Heart right ventricle (tissue), 16 donors: ENCODE results near the gene ZFP69B. TPM values are rescaled to one million over a fixed set of nuclear protein-coding genes. Genes with fewer than 3 reads are reported as not detected.
A peak's percentile ranks its signal among the peaks of the same experiment; 100 is the strongest.

Experiments
- ATAC-seq, 8 donors: fragments of 200-7000 bp; cut with Tn5 transposase; one replicate each; pipeline ENCODE4 v1.9.1; 2020; ENCODE audit warnings: mild to moderate bottlenecking in 8 of 8, moderate library complexity in 8 of 8, moderate number of reproducible peaks in 1 of 8
- DNase-seq, 2 donors: peaks; one replicate each; pipeline ENCODE4 v3.0.0-alpha.2; 2020
- H3K27ac ChIP-seq, 10 donors: fragments of 200-600 bp; sonication (generic) in 2 of 10; one replicate each; pipeline versions ENCODE4 v1.5.0 to v1.8.0; 2020 to 2022; ENCODE audit warnings: mild to moderate bottlenecking in 3 of 10
- H3K27me3 ChIP-seq, 7 donors: fragments of 200-600 bp; one replicate each; pipeline ENCODE4 v1.8.0; 2021 to 2022; ENCODE audit warnings: mild to moderate bottlenecking in 2 of 7
- H3K36me3 ChIP-seq, 9 donors: fragments of 200-600 bp; sonication (generic) in 1 of 9; one replicate each; pipeline versions ENCODE4 v1.5.0 to v1.8.0; 2020 to 2022; ENCODE audit warnings: mild to moderate bottlenecking in 2 of 9
- H3K4me1 ChIP-seq, 9 donors: fragments of 200-600 bp; sonication (generic) in 1 of 9; one replicate each; pipeline versions ENCODE4 v1.5.0 to v1.8.0; 2020 to 2022; ENCODE audit warnings: mild to moderate bottlenecking in 4 of 9
- H3K4me3 ChIP-seq, 10 donors: fragments of 200-600 bp; sonication (generic) in 2 of 10; one replicate each; pipeline versions ENCODE4 v1.5.0 to v1.8.0; 2020 to 2022; ENCODE audit warnings: mild to moderate bottlenecking in 7 of 10, moderate library complexity in 2 of 10
- H3K9me3 ChIP-seq, 11 donors: fragments of 200-600 bp in 10 of 11; sonication (generic) in 2 of 11; one replicate each; pipeline versions ENCODE4 v1.5.0 to v1.8.0; 2013 to 2022; ENCODE audit warnings: mild to moderate bottlenecking in 2 of 11, control low read depth in 1 of 11, moderate library complexity in 1 of 11
- WGBS, 2 donors: extraction: QIAGEN DNeasy Blood & Tissue Kit; methylation state at CpG; one replicate each; pipeline ENCODE4 v1.1.7; 2013; ENCODE audit warnings: inconsistent platforms in 1 of 2; 5-methylcytosine and 5-hydroxymethylcytosine counted together
- intact Hi-C, 10 donors: fragments of 100-400 bp; cut with DNase I; formaldehyde crosslinking; loops; one replicate each; pipeline versions ENCODE4 v1.11.1 to v1.14.2; 2022
- polyA plus RNA-seq, 2 donors: library from polyadenylated mRNA; stranded (reverse); fragments of 200-250 nt; gene quantifications; one replicate each; pipeline ENCODE4 v1.2.3, GENCODE V29; 2013
- total RNA-seq, 10 donors: library from RNA; stranded (reverse); fragmentation: NEBNext Ultra II Directional in 3 of 10; extraction: Animal tissue kit (Norgen Biotek cat#: 25700) in 3 of 10; gene quantifications; one replicate each; pipeline versions ENCODE4 v1.2.1 to v1.2.4, GENCODE V29; 2021 to 2023
- TF ChIP-seq, protein P1 (sequence below), 9 donors: fragments of 200-600 bp; sonication (generic) in 2 of 9; IDR thresholded peaks; one replicate each; pipeline versions ENCODE4 v1.5.0 to v1.8.0; 2021 to 2022; ENCODE audit warnings: antibody characterized with exemption in 9 of 9, mild to moderate bottlenecking in 5 of 9, moderate library complexity in 1 of 9
- donor health status: Arrhythmogenic right ventricular cardiomyopathy.
- donor health status: ischemic (EF 13 %, LVEDD 7.1; RV severe dilation, severe dysfunction).
- donor health status: healthy with polysubstance abuse.
- donor health status: DM: no; HTN: yes; CAD: no.
- donor health status: DM: no; HTN: no; CAD: no.
- donor health status: ischemic (EF 25% LVEDD 6.9; RV normal size, moderate dysfunction).
- donor health status: ischemic (EF 25% LVEDD 5.7; RV mildly dilated, moderate dysfunction).
- donor health status: healthy.
- donor health status: DM: yes; HTN: yes; CAD: no.
- donor health status: Ischemic cardiomyopathy.
- donor health status: ischemic (EF 35%, LVEDD 5.7; RV mildly dilated, moderate dysfunction).
- donor health status: nonischemic (EF 11% LVEDD 7.7; RV severe dilation, severe dysfunction).
- donor health status: DM: yes; HTN: yes; CAD: no.
- donor health status: PGD.
- donor health status: ischemic (EF 29% LVEDD 5.4; RV normal size, mild dysfunction).
- donor health status: nonischemic (EF 23%, LVEDD 6.1; RV moderate dilation, normal function).

Gene ZFP69B
- total and polyA plus RNA-seq, 12 donors: 0.37 to 2.2 (median 1.0) TPM

DNA sequence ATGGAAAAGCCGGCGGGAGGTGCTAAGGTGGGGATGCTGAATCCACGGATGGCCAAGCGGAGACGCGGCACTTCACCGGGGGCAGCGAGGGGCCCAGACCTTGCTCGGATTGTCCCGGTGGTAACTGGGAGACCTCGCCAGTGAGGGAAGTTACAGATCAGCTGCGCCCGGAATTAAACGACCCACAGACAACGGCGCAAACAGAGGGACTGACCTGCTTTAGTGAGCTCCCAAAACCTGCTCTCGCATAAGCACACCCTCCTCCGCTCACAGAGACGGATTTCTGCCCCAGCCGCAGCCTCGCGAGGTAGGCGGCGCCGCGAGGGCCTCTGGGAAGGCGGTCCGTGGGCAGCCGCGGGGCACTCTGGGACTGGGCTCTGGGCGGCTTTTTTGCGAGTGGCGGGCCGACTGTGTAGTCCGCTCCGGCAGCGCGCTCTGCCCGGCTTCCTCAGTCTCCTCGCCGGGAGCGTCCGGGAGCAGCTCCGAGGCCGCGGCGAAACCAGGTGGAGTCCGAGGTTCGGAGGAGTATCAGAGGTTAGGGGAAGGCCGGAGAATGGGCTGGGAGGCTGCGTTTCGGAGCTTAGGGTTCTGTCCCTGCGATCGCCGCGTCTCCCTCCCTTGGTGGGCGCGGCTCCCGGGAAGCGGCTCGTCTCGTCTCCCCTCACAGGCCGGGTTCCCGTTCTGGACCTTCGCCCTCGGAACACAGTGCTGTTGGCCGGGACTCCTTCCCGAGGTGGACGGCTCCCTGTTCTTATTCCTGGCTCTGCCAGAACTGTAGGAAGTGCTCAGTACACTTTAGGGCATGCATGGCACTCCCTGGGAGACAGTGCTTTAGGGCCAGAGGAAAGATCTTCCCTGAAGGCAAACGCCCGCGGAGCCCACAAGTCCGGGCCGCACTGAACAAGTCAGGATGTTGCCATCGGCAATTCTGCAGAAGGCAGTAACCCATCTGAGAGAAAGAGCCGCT, 58.4 kb downstream of the ZFP69B start, which contains the start of gene EXO5:
TSS of gene EXO5 (plus strand) at position 393 of the 967 bp plus-strand sequence. CDS start 5,778 bp downstream, outside the sequence.
- H3K4me3 ChIP-seq: peak within 1 kb of the TSS; percentile 21 to 88 (median 79)

More for the DNA sequence above, 58.4 kb downstream of the ZFP69B start, which contains the start of gene EXO5:
- peaks cover 6 to 19% (median 12%) of the 10 kb centered on the region in 9 donors for H3K4me1 ChIP-seq
- 0% methylated on average over 74 to 76 of the region's 76 CpGs for WGBS, 2 donors
- H3K27me3 ChIP-seq: no peaks in the 10 kb centered on the region
- DNase-seq (peak; percentile 81 to 84), ATAC-seq (peak; percentile 98 to 100 (median 99))
- peaks cover 0 to 21% (median 0%) of the 10 kb centered on the region in 9 donors for H3K36me3 ChIP-seq
- H3K9me3 ChIP-seq: peaks cover 0 to 77% (median under 1%) of the 10 kb centered on the region in 11 donors
- H3K27ac ChIP-seq: peak within 1 kb of the TSS in 9 of 10 donors; percentile 48 to 88 (median 78)
- intact Hi-C loops: no loop called here
- TF ChIP-seq, protein P1, sequence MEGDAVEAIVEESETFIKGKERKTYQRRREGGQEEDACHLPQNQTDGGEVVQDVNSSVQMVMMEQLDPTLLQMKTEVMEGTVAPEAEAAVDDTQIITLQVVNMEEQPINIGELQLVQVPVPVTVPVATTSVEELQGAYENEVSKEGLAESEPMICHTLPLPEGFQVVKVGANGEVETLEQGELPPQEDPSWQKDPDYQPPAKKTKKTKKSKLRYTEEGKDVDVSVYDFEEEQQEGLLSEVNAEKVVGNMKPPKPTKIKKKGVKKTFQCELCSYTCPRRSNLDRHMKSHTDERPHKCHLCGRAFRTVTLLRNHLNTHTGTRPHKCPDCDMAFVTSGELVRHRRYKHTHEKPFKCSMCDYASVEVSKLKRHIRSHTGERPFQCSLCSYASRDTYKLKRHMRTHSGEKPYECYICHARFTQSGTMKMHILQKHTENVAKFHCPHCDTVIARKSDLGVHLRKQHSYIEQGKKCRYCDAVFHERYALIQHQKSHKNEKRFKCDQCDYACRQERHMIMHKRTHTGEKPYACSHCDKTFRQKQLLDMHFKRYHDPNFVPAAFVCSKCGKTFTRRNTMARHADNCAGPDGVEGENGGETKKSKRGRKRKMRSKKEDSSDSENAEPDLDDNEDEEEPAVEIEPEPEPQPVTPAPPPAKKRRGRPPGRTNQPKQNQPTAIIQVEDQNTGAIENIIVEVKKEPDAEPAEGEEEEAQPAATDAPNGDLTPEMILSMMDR (IDR thresholded peaks at IDR 0.05): peak in 1 of 9 donors; percentile 16

Other genes starting within 250 kb of the ZFP69B start
- not detected for gene TMCO2, start 202.5 kb upstream of the ZFP69B start, total RNA-seq
- not detected for gene TMCO2, start 202.5 kb upstream of the ZFP69B start, polyA plus RNA-seq
- 10 to 100 TPM; 19.9 to 47.5 (median 30.2) TPM for gene ZMPSTE24, start 192.2 kb upstream of the ZFP69B start, total RNA-seq
- 10 to 100 TPM; 23.9 to 25.9 TPM for gene ZMPSTE24, start 192.2 kb upstream of the ZFP69B start, polyA plus RNA-seq
- 1 to 10 TPM in 2 of 10 donors, under 1 TPM in 8; 0.20 to 1.2 (median 0.33) TPM for gene COL9A2, start 133.2 kb upstream of the ZFP69B start, total RNA-seq
- gene COL9A2, start 133.2 kb upstream of the ZFP69B start, polyA plus RNA-seq: 1 to 10 TPM in 1 of 2 donors, under 1 TPM in 1; 0.39 to 1.8 TPM
- 10 to 100 TPM in 9 of 10 donors, 1 to 10 TPM in 1; 9.4 to 29.8 (median 12.2) TPM for gene SMAP2, start 76.7 kb upstream of the ZFP69B start, total RNA-seq
- 10 to 100 TPM; 12.2 to 16.5 TPM for gene SMAP2, start 76.7 kb upstream of the ZFP69B start, polyA plus RNA-seq
- gene ZFP69, start 26.8 kb downstream of the ZFP69B start, total RNA-seq: 1 to 10 TPM; 1.1 to 2.6 (median 1.3) TPM
- gene ZFP69, start 26.8 kb downstream of the ZFP69B start, polyA plus RNA-seq: 1 to 10 TPM; 1.5 to 2.6 TPM
- gene EXO5, start 58.3 kb downstream of the ZFP69B start, total RNA-seq: 1 to 10 TPM; 2.4 to 5.3 (median 3.6) TPM
- gene EXO5, start 58.3 kb downstream of the ZFP69B start, polyA plus RNA-seq: 1 to 10 TPM; 2.3 to 3.3 TPM
- 10 to 100 TPM in 3 of 10 donors, 1 to 10 TPM in 7; 5.7 to 11.6 (median 8.6) TPM for gene ZNF684, start 81.2 kb downstream of the ZFP69B start, total RNA-seq
- 10 to 100 TPM in 1 of 2 donors, 1 to 10 TPM in 1; 5.1 to 10.4 TPM for gene ZNF684, start 81.2 kb downstream of the ZFP69B start, polyA plus RNA-seq
- gene RIMS3, start 215.2 kb downstream of the ZFP69B start, total RNA-seq: 1 to 10 TPM in 3 of 10 donors, under 1 TPM in 7; 0.34 to 2.0 (median 0.79) TPM
- gene RIMS3, start 215.2 kb downstream of the ZFP69B start, polyA plus RNA-seq: under 1 TPM; 0.14 to 0.22 TPM
- 10 to 100 TPM; 56.1 to 84.7 (median 73.1) TPM for gene NFYC, start 241.2 kb downstream of the ZFP69B start, total RNA-seq
- gene NFYC, start 241.2 kb downstream of the ZFP69B start, polyA plus RNA-seq: 10 to 100 TPM; 49.9 to 55.8 TPM